KMS-11 (cell line): ENCODE measurements around the gene NPLOC4.

ENCODE experiments used
- H2AFZ ChIP-seq: fragments of 200-600 bp; sonication (generic); 2 replicates; pipeline ENCODE4 v1.6.1; 2016; ENCODE audit warnings: antibody characterized with exemption, mixed run types, low read depth
- H3K27ac ChIP-seq: fragments of 200-600 bp; sonication (generic); 2 replicates; pipeline ENCODE4 v1.6.1; 2016; ENCODE audit warnings: mild to moderate bottlenecking, mixed run types
- H3K27me3 ChIP-seq: fragments of 200-600 bp; sonication (generic); 2 replicates; pipeline ENCODE4 v1.6.1; 2017; ENCODE audit warnings: mild to moderate bottlenecking, low read depth, mixed run types, moderate library complexity; ENCODE audit not compliant: insufficient read depth
- H3K36me3 ChIP-seq: fragments of 200-600 bp; sonication (generic); 2 replicates; pipeline ENCODE4 v1.6.1; 2017; ENCODE audit warnings: mild to moderate bottlenecking, mixed run types; ENCODE audit not compliant: insufficient read depth
- H3K4me1 ChIP-seq: fragments of 200-600 bp; sonication (generic); 2 replicates; pipeline ENCODE4 v1.6.1; 2016; ENCODE audit warnings: mild to moderate bottlenecking, low read depth, mixed run types; ENCODE audit not compliant: poor library complexity, severe bottlenecking
- H3K4me2 ChIP-seq: fragments of 200-600 bp; sonication (generic); 2 replicates; pipeline ENCODE4 v1.7.0; 2016; ENCODE audit warnings: mild to moderate bottlenecking, mixed run types
- H3K4me3 ChIP-seq: fragments of 200-600 bp; sonication (generic); IDR thresholded peaks from 2 replicates; pipeline ENCODE4 v1.6.1; 2017; ENCODE audit warnings: low read depth, low read length, mixed read lengths; ENCODE audit not compliant: insufficient read depth
- H3K79me2 ChIP-seq: fragments of 200-600 bp; sonication (generic); 2 replicates; pipeline ENCODE4 v1.6.1; 2016; ENCODE audit warnings: low read depth, mixed run types; ENCODE audit not compliant: insufficient read depth
- H3K9ac ChIP-seq: fragments of 200-600 bp; sonication (generic); 2 replicates; pipeline ENCODE4 v1.6.1; 2016; ENCODE audit warnings: mild to moderate bottlenecking, mixed run types
- H4K20me1 ChIP-seq: fragments of 200-600 bp; sonication (generic); 2 replicates; pipeline ENCODE4 v1.6.1; 2016; ENCODE audit warnings: mild to moderate bottlenecking, mixed run types; ENCODE audit not compliant: insufficient read depth
- CTCF ChIP-seq: fragments of 200-600 bp; sonication (generic); conservative IDR thresholded peaks from 2 replicates; pipeline ENCODE4 v1.6.1; 2017; ENCODE audit warnings: low read depth, mild to moderate bottlenecking, antibody characterized with exemption, low read length, moderate library complexity, mixed read lengths

NPLOC4 gene

DNA sequence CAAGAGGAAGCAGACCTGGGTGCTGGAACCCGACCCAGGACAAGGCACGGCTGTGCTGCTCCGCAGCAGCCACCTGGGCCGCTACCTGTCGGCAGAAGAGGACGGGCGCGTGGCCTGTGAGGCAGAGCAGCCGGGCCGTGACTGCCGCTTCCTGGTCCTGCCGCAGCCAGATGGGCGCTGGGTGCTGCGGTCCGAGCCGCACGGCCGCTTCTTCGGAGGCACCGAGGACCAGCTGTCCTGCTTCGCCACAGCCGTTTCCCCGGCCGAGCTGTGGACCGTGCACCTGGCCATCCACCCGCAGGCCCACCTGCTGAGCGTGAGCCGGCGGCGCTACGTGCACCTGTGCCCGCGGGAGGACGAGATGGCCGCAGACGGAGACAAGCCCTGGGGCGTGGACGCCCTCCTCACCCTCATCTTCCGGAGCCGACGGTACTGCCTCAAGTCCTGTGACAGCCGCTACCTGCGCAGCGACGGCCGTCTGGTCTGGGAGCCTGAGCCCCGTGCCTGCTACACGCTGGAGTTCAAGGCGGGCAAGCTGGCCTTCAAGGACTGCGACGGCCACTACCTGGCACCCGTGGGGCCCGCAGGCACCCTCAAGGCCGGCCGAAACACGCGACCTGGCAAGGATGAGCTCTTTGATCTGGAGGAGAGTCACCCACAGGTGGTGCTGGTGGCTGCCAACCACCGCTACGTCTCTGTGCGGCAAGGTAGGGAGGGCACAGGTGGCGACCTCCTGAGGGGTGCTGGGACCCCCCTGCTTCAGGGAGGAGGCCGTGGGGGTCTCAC is 108.1 kb downstream of the NPLOC4 start:
- Histone ChIP-seq H3K4me2 (no peak overlapping the region), H3K27ac (no peak overlapping the region), H3K4me1 (no peaks in the 10 kb centered on the region), H3K4me3 (no peak overlapping the region), H3K36me3 (no peaks in the 10 kb centered on the region), H3K79me2 (no peaks in the 10 kb centered on the region), H3K9ac (no peak overlapping the region), H3K27me3 (peaks cover 57% of the 10 kb centered on the region), H4K20me1 (no peaks in the 10 kb centered on the region), H2AFZ (no peak overlapping the region)
- TF ChIP-seq CTCF, result no peak

DNA sequence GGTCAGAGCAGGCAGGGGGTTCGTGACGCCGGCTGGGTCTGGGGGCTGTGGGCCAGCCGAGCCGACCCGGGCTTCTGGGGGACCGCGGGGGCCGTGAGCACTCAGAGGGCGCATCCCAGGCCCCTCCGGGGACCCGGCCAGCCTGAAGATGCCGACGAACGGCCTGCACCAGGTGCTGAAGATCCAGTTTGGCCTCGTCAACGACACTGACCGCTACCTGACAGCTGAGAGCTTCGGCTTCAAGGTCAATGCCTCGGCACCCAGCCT is 108.6 kb downstream of the NPLOC4 start:
- Histone ChIP-seq H3K4me1 (no peaks in the 10 kb centered on the region), H3K4me3 (no peak overlapping the region), H3K9ac (no peak overlapping the region), H3K79me2 (no peaks in the 10 kb centered on the region), H3K4me2 (no peak overlapping the region), H3K27me3 (peaks cover 59% of the 10 kb centered on the region), H3K36me3 (no peaks in the 10 kb centered on the region), H2AFZ (no peak overlapping the region), H4K20me1 (no peaks in the 10 kb centered on the region), H3K27ac (no peak overlapping the region)
- TF ChIP-seq CTCF, result no peak

DNA sequence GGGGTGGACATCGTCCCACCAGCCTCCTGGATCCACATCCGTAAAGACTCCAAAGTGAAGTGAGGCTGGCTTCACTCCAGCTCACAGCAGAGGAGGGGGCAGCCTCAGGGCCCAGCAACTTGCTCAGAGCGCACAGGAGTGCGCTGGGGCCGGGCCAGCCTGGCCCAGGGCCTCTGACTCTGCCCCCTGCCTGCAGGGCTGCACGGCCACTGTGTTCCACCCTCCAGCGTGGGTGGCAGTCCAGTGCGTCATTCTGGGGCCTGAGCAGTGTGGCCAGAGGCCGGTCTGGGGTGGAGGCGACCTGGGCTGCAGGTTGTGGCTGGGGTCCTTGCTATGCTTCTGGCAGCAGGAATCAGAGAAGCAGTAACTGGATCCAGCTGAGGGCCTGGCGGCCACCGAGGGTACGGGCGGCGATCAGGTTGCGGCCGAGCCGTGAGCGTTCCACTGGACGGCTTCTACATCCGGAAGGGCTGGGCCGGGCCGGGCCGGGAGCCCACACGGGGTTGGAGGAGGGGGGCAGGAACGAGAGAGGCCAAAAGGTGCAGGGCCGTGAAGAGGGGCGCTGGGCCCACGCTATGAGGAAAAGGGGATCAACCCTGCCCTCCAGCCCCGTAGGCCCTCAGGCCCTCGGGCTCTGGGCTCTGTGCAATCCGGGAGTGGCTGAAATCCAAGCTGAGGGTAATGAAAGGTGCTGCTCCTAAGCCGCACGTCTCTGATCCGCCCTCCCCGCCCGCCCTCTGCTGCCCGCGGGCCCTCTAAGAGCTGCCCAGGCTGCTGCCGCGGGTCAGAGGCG is 109.1 kb downstream of the NPLOC4 start, which contains the start of gene FSCN2:
Gene FSCN2 (plus strand): TSS at position 787 of the 793 bp plus-strand sequence. CDS start 155 bp downstream, outside the sequence.
- Histone ChIP-seq H3K4me3 (no peak within 1 kb of the TSS), H2AFZ (no peak within 1 kb of the TSS)

More for the DNA sequence above, 109.1 kb downstream of the NPLOC4 start, which contains the start of gene FSCN2:
- H3K4me2 ChIP-seq, result no peak within 1 kb of the TSS
- H3K27me3 ChIP-seq, result peaks cover 61% of the 10 kb centered on the region
- no peaks in the 10 kb centered on the region for H3K4me1 ChIP-seq
- no peak within 1 kb of the TSS for H3K27ac ChIP-seq
- no peaks in the 10 kb centered on the region for H3K79me2 ChIP-seq
- H4K20me1 ChIP-seq, result no peaks in the 10 kb centered on the region
- no peak for TF ChIP-seq CTCF
- H3K9ac ChIP-seq, result no peak within 1 kb of the TSS
- H3K36me3 ChIP-seq, result no peaks in the 10 kb centered on the region
